Measurements from ENCODE around the gene HNRNPH1. TPM values are rescaled to one million over a fixed set of nuclear protein-coding genes. Genes with fewer than 3 reads are reported as not detected.

The HNRNPH1 gene
- total RNA-seq, 1 experiment from 2014 or later: 972 TPM

GRCh38 chr5:179588166-179588565 is 35.3 kb downstream of the HNRNPH1 start:
- no peaks in the 10 kb centered on the region for H3K4me1 ChIP-seq (ENCODE audit: insufficient read depth, low read length, poor library complexity, severe bottlenecking)
- BruUV-seq (replicated peaks): no TSS peak
- DNase-seq (ENCODE audit: low spot score): no peak
- H3K27ac ChIP-seq (ENCODE audit: low read depth, low read length, poor library complexity, severe bottlenecking): no peak overlapping the region
- ChIA-PET POLR2A (ENCODE audit: low non-redundant PET) (no interaction called here), CTCF (no interaction called here)
- no peak overlapping the region for H3K4me3 ChIP-seq (ENCODE audit: low read depth, low read length, poor library complexity, severe bottlenecking)
- peaks cover 35% of the 10 kb centered on the region for H3K36me3 ChIP-seq (ENCODE audit: insufficient read depth, low read length, poor library complexity, severe bottlenecking)
- H3K9me3 ChIP-seq (ENCODE audit: low read depth, low read length, poor library complexity, severe bottlenecking): no peaks in the 10 kb centered on the region
- no peaks in the 10 kb centered on the region for H3K27me3 ChIP-seq (replicated peaks; ENCODE audit: insufficient read depth, low read depth, low read length, poor library complexity)
- no peak for TF ChIP-seq EZH2 (IDR thresholded peaks at IDR 0.05; ENCODE audit: borderline replicate concordance, low read depth, low read length, poor library complexity, severe bottlenecking)
- TF ChIP-seq CTCF (conservative IDR thresholded peaks at IDR 0.05; ENCODE audit: low read depth, low read length): no peak
- intact Hi-C loops (cut with micrococcal nuclease; ENCODE audit: unreplicated experiment): no loop called here

GRCh38 chr5:179585941-179586401 is 37.5 kb downstream of the HNRNPH1 start:
- DNase-seq (ENCODE audit: low spot score): no peak
- no TSS peak for BruUV-seq (replicated peaks)
- peaks cover 30% of the 10 kb centered on the region for H3K36me3 ChIP-seq (ENCODE audit: insufficient read depth, low read length, poor library complexity, severe bottlenecking)
- CTCF ChIA-PET: no interaction called here
- H3K27ac ChIP-seq (ENCODE audit: low read depth, low read length, poor library complexity, severe bottlenecking): no peak overlapping the region
- no peaks in the 10 kb centered on the region for H3K27me3 ChIP-seq (replicated peaks; ENCODE audit: insufficient read depth, low read depth, low read length, poor library complexity)
- H3K9me3 ChIP-seq (ENCODE audit: low read depth, low read length, poor library complexity, severe bottlenecking): no peaks in the 10 kb centered on the region
- no peak overlapping the region for H3K4me3 ChIP-seq (ENCODE audit: low read depth, low read length, poor library complexity, severe bottlenecking)
- intact Hi-C loops (cut with micrococcal nuclease; ENCODE audit: unreplicated experiment): no loop called here
- TF ChIP-seq CTCF (conservative IDR thresholded peaks at IDR 0.05; ENCODE audit: low read depth, low read length): no peak
- no peaks in the 10 kb centered on the region for H3K4me1 ChIP-seq (ENCODE audit: insufficient read depth, low read length, poor library complexity, severe bottlenecking)
- POLR2A ChIA-PET (ENCODE audit: low non-redundant PET): no interaction called here

- CTCF ChIA-PET: no interaction called here
- Histone ChIP-seq H3K4me3 (ENCODE audit: low read depth, low read length, poor library complexity, severe bottlenecking) (no peak overlapping the region), H3K27me3 (replicated peaks; ENCODE audit: insufficient read depth, low read depth, low read length, poor library complexity) (no peaks in the 10 kb centered on the region), H3K36me3 (ENCODE audit: insufficient read depth, low read length, poor library complexity, severe bottlenecking) (peaks cover 25% of the 10 kb centered on the region), H3K27ac (ENCODE audit: low read depth, low read length, poor library complexity, severe bottlenecking) (no peak overlapping the region), H3K4me1 (ENCODE audit: insufficient read depth, low read length, poor library complexity, severe bottlenecking) (no peaks in the 10 kb centered on the region), H3K9me3 (ENCODE audit: low read depth, low read length, poor library complexity, severe bottlenecking) (no peaks in the 10 kb centered on the region)
- BruUV-seq (replicated peaks): no TSS peak
- intact Hi-C loops (cut with micrococcal nuclease; ENCODE audit: unreplicated experiment): no loop called here
- TF ChIP-seq EZH2 (IDR thresholded peaks at IDR 0.05; ENCODE audit: borderline replicate concordance, low read depth, low read length, poor library complexity, severe bottlenecking) (no peak), CTCF (conservative IDR thresholded peaks at IDR 0.05; ENCODE audit: low read depth, low read length) (no peak)
- POLR2A ChIA-PET (ENCODE audit: low non-redundant PET): no interaction called here
- no peak for DNase-seq (ENCODE audit: low spot score)
Measured at GRCh38 chr5:179577286-179577960, 46.0 kb downstream of the HNRNPH1 start.
